C4-2B (cell line): ENCODE data around the gene GALNTL6.

Experiments
- ZFX ChIP-seq: fragments of 450-650 bp; IDR thresholded peaks from 2 replicates; pipeline ENCODE4 v1.6.1; 2017
- TF ChIP-seq, protein P1 (sequence below): fragments of 450-650 bp; conservative IDR thresholded peaks from 2 replicates; pipeline ENCODE4 v1.5.1; 2017; ENCODE audit warnings: mild to moderate bottlenecking

GRCh38 chr4:172978848-172979247 lies 1165.6 kb downstream of the GALNTL6 start:
- TF ChIP-seq, protein P1, sequence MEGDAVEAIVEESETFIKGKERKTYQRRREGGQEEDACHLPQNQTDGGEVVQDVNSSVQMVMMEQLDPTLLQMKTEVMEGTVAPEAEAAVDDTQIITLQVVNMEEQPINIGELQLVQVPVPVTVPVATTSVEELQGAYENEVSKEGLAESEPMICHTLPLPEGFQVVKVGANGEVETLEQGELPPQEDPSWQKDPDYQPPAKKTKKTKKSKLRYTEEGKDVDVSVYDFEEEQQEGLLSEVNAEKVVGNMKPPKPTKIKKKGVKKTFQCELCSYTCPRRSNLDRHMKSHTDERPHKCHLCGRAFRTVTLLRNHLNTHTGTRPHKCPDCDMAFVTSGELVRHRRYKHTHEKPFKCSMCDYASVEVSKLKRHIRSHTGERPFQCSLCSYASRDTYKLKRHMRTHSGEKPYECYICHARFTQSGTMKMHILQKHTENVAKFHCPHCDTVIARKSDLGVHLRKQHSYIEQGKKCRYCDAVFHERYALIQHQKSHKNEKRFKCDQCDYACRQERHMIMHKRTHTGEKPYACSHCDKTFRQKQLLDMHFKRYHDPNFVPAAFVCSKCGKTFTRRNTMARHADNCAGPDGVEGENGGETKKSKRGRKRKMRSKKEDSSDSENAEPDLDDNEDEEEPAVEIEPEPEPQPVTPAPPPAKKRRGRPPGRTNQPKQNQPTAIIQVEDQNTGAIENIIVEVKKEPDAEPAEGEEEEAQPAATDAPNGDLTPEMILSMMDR: no peak
- no peak for TF ChIP-seq ZFX
